Glomerular visceral epithelial cell (primary cell): ENCODE measurements around the gene TOP3B.

ENCODE experiments used
- DNase-seq: peaks from one replicate; pipeline ENCODE4 v3.0.0-alpha.2; 2016; ENCODE audit errors: extremely low spot score

The TOP3B gene

DNA sequence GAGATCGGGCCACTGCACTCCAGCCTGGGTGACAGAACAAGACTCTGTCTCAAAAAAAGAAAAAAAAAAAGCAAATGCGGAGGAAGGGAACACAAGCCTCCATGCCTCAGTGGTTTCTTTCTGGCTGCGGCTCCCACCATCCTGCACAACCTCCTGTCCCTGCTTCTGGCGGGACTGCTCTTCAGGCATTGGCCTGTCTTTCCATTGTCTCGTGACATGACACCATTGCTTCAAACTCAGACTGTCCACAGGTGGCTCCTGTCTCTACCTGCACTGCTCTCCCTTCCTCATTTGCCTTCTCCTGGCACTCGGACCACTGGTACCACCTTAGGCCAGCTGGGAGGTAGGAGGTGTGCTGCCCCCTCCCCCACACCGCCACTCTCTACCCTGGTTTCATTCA, 19.3 kb downstream of the TOP3B start:
- no peak for DNase-seq

DNA sequence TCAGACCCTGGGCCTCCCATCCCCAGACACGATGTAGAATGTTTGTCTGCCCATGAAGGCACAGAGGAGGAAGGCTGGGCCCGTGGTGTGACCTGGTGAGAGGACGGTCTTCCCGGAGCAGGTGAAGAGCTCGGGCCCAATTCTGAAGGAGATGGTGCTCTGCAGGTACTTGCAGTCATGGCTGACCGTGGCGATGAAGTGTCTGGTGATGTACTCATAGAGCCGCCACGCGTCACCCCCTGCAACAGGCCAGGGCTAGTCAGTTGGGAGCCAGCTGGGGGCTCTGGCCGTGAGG, 20.0 kb downstream of the TOP3B start:
- DNase-seq = no peak

DNA sequence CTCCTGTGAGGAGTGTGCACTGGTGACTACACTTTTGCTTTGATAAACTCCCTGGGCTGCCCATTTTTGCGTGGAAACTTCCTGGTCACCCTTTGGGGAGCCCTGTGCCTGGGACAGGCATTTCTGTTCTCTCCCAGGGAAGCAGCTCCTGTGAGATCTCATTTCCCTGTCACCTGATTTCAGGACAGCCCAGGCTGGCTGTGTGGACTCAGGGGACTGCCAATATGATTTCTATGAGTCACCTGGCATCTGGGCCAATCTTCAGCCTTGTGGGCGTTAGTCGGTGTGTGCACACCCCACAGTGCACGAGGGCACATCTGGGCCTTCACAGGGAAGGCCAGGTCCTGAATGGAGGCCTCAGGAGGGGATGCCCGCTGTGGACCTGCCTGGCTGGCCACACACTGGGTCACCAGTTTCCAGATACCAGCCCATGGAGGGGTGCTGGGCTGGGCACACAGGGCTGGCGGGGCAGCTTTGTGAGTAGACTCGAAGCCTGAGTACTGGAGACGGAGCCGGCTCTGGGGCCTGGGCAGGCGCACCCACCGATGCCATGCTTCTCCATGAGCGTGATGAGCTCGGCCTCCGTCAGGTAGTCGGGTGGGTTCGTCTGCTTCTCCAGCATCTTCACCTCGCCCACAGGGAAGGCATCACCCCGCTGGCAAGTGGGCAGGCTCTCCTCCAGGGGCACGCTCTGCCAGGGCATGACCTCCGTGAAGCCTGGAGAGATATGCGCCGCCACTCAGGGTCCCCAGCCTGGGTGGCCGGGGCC, 20.5 kb downstream of the TOP3B start:
- peak; percentile 50 for DNase-seq

GRCh38 chr22:21961127-21961867, 21.3 kb downstream of the TOP3B start:
- no peak for DNase-seq

- DNase-seq = no peak
These were observed 22.1 kb downstream of the TOP3B start for GRCh38 chr22:21960200-21961126.

- no peak for DNase-seq
These were observed 23.1 kb downstream of the TOP3B start for GRCh38 chr22:21959274-21960074.

DNA sequence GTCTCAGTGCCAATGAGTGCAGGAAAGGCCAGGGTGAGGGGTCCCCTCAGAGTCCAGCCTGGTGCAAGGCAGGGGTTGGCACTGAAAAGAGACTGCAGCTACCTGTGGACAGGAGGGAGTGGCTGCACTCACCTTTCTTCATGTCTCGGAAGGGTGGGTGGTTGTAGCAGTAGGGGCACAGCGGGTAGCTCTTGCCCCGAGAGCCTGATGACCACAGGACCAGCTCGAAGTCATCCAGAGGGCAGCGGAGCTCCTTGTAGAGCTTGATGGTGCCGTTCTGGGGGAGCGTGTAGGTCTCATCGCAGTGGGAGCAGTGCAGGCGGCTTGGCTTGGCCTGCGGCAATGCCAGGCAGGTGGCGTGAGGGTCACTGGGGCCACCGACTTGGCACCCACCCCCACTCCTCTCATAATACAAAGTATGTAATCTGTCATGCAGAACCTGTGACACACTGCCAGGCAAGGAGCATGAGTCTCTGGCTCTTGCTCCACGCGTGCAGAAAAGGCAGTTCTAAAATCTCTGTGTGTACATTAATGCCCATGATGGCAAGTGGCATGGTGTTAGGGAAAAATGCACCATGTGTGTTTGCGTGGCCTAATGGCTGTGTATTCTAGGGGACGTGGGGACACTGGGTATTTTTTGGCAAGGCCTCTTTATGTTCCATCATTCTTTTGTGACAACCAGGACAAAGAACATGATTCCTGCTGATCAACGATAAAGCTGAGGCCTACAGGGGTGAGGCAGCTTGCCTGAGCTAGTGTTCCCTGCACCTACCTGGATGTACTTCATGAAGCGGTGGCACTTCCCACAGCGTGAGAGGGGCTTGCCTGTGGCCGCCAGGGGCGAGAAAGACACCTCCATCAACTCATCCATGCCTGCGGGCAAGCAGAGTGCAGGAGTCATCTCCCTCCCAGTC, 24.0 kb downstream of the TOP3B start:
- no peak for DNase-seq

GRCh38 chr22:21952586-21953571, 29.7 kb downstream of the TOP3B start, which contains the start of gene PPM1F:
Gene PPM1F (minus strand): TSS chr22:21952848. CDS start chr22:21946048, 6,800 bp downstream.
- peak; percentile 81 for DNase-seq

- peak; percentile 25 for DNase-seq
These were observed 30.6 kb downstream of the TOP3B start for GRCh38 chr22:21951931-21952465.

- DNase-seq = no peak
These were observed 31.5 kb downstream of the TOP3B start for GRCh38 chr22:21951062-21951461.

DNA sequence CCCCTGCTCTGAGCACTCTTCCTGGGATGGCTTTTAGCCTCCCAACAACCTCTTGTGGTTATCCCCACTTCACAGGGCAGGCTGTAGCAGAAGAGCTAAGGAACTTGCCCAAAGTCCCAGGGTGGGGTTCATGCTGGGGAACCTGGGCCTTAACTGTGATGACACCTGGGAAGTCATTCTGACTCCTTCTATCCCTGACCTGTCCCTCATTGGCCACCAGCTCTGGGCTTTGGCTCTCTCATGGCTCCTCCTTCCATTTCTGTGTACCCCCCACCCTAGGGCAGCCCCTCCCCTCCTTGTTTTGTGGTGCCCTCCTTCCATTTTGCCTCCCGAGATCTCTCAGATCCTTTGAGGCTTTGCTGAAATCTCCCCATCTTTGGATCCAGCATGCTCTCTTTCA, 32.6 kb downstream of the TOP3B start:
- no peak for DNase-seq

GRCh38 chr22:21949569-21949918, 33.0 kb downstream of the TOP3B start:
- DNase-seq = no peak

GRCh38 chr22:21948824-21949568, 33.6 kb downstream of the TOP3B start:
- no peak for DNase-seq

GRCh38 chr22:21948390-21948789, 34.2 kb downstream of the TOP3B start:
- DNase-seq = no peak

DNA sequence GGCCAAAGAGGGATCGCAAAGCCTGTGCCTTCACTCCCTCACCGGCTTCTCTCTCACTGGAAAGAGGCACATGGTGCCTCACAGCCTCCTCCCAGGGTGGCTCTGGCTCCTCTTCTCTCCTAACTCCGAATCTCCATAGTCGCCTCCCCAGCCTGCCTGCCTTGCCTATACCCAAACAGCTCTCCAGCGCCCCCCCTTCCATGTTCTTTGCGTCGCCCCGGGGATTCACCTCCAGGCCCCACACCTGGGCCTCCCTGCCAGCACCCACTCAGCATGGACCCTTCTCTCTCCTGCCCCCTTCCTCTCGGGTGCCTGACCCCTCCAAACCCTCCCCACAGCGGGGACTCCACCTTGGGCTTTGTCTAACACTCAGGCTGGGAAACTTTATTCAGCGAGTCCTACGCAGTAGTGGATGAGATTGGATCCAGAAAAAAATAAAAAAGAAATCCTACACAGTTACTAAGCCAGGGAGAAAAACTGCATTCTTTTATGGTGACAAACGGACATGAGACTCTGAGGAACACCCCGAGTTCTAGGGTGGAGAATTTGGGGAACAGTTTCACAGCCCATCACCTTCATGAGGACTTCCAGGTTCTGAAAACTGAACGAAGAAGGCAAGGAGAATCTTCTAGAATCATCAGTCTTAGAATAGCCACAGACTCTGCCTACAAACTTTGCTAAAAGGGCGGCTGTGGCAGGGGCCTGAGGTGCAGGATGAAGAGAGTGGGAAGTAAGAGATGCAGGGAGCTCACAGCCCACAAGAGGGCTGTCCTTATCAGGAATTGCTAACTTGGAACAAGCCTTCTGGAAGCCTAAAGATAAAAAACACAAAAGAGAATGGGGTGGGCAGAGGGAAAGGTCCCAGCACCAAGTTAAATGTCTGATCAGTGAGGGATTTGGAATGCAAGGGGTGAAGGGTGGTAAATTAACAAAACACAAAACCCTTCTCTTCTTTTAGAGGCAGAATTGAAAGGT, 35.3 kb downstream of the TOP3B start:
- peak; percentile 18 for DNase-seq

- DNase-seq = no peak
These were observed 36.2 kb downstream of the TOP3B start for GRCh38 chr22:21946262-21946925.
